Measurements from ENCODE around the gene SECISBP2. TPM values are rescaled to one million over a fixed set of nuclear protein-coding genes. Genes with fewer than 3 reads are reported as not detected.
"Not testable (repeated sequence)": the region's sequence is repeated elsewhere in the genome, so short reads cannot be mapped to it uniquely, and the experiment has no call there.

The SECISBP2 gene
- total RNA-seq, 1 donor from 2014 or later = 51.1 TPM

DNA sequence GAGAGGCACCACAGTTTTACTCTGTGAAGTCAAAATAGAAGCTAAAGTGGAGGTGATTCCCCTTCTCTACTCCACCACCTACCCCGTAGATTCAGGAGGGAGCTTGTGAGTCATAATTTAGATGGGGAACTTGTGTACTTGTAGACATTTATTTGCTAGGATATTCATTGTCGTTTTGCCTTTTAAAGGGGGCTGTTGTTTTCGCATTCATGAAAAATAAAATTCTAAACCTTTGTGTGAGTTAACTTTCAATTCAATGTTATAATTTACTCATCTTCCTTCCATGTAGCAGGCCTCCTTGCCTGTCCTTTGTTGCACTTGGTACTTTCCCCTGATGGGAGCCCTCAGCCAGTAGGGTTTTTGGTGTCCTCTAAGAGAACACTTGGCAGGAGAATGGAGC is 22.0 kb downstream of the SECISBP2 start:
- intact Hi-C loops (cut with DNase I) = no loop called here
- Histone ChIP-seq H3K9me3 (no peaks in the 10 kb centered on the region), H3K4me3 (no peak overlapping the region), H3K27ac (no peak overlapping the region), H3K27me3 (no peaks in the 10 kb centered on the region), H3K4me1 (no peaks in the 10 kb centered on the region), H3K36me3 (peaks cover 0 to 67% of the 10 kb centered on the region in 2 donors)
- no peak for DNase-seq (ENCODE audit: extremely low spot score in 2 of 2)
- TF ChIP-seq POLR2A (IDR thresholded peaks at IDR 0.05) = no peak
- TF ChIP-seq CTCF (IDR thresholded peaks at IDR 0.05) = no peak
- no peak for TF ChIP-seq POLR2AphosphoS5 (IDR thresholded peaks at IDR 0.05; ENCODE audit: insufficient read depth in 1 of 2, low read depth in 1 of 2)

GRCh38 chr9:89342213-89342612 is 23.9 kb downstream of the SECISBP2 start:
- H3K9me3 ChIP-seq = no peaks in the 10 kb centered on the region

DNA sequence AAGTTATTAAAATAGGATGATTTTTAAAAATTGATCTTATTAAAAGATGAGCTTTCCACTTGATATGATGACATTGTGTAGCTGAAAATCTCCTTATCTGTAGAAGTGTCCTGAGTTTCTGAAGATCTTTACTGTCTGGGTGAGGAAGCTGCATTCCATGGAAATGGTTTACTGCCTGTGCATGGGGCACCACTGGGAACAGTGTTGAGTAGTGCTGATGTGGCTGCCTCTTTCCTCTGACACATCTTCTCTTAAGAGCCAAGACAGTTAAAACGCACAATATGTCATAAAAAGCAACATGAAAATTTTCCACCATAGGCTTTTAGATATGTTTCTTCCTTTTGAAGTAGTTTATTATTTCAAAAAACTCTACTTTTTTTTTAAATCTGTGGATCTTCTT is 24.6 kb downstream of the SECISBP2 start:
- no peaks in the 10 kb centered on the region for H3K4me1 ChIP-seq
- intact Hi-C loops (cut with DNase I) = no loop called here
- no peaks in the 10 kb centered on the region for H3K27me3 ChIP-seq
- DNase-seq (ENCODE audit: extremely low spot score in 2 of 2) = no peak
- H3K27ac ChIP-seq = no peak overlapping the region
- no peak for TF ChIP-seq POLR2A (IDR thresholded peaks at IDR 0.05)
- TF ChIP-seq CTCF (IDR thresholded peaks at IDR 0.05) = no peak
- TF ChIP-seq POLR2AphosphoS5 (IDR thresholded peaks at IDR 0.05; ENCODE audit: insufficient read depth in 1 of 2, low read depth in 1 of 2) = no peak
- H3K4me3 ChIP-seq = no peak overlapping the region
- peaks cover 0 to 90% of the 10 kb centered on the region in 2 donors for H3K36me3 ChIP-seq
- no peaks in the 10 kb centered on the region for H3K9me3 ChIP-seq

More at GRCh38 chr9:89342213-89342612, 23.9 kb downstream of the SECISBP2 start:
- TF ChIP-seq POLR2AphosphoS5 (IDR thresholded peaks at IDR 0.05; ENCODE audit: insufficient read depth in 1 of 2, low read depth in 1 of 2) (no peak), POLR2A (IDR thresholded peaks at IDR 0.05) (no peak), CTCF (IDR thresholded peaks at IDR 0.05) (no peak)
- Histone ChIP-seq H3K4me1 (no peaks in the 10 kb centered on the region), H3K4me3 (no peak overlapping the region), H3K27ac (no peak overlapping the region), H3K27me3 (no peaks in the 10 kb centered on the region), H3K36me3 (peaks cover 0 to 83% of the 10 kb centered on the region in 2 donors)
- DNase-seq (ENCODE audit: extremely low spot score in 2 of 2) = no peak
- intact Hi-C loops (cut with DNase I) = no loop called here

- H3K4me3 ChIP-seq; intact Hi-C loops (cut with DNase I); H3K9me3 ChIP-seq; DNase-seq (ENCODE audit: extremely low spot score in 2 of 2); H3K27me3 ChIP-seq; H3K4me1 ChIP-seq; H3K27ac ChIP-seq: not testable (repeated sequence)
- H3K36me3 ChIP-seq = peaks cover 0 to 94% of the 10 kb centered on the region in 2 donors
These were observed 25.5 kb downstream of the SECISBP2 start for GRCh38 chr9:89343812-89344211.

DNA sequence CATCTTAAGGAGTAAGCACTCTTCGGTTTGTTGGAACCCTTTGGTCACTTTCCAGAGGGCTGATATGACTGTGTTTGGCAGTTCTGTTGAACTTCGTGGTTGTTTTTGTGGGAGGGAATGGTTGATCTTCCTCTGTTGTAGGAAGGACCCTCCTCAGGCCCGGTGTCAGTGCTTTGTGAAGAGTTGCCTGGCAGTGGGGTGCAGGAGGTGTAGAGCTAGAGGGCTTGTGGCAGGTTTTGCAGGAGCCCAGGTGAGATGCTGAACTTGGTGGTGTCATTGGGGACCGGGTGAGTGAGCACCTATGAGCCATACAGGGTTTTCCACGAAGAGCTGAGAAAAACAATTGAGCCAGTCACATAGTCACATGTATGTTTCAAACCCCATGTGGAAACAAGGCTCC is 27.2 kb downstream of the SECISBP2 start:
- H3K4me3 ChIP-seq = no peak overlapping the region
- intact Hi-C loops (cut with DNase I) = no loop called here
- no peaks in the 10 kb centered on the region for H3K9me3 ChIP-seq
- H3K36me3 ChIP-seq = peaks cover 0 to 91% of the 10 kb centered on the region in 2 donors
- H3K27me3 ChIP-seq = no peaks in the 10 kb centered on the region
- DNase-seq (ENCODE audit: extremely low spot score in 2 of 2) = no peak
- no peak overlapping the region for H3K27ac ChIP-seq
- H3K4me1 ChIP-seq = no peaks in the 10 kb centered on the region
- TF ChIP-seq CTCF (IDR thresholded peaks at IDR 0.05) (no peak), POLR2A (IDR thresholded peaks at IDR 0.05) (no peak), POLR2AphosphoS5 (IDR thresholded peaks at IDR 0.05; ENCODE audit: insufficient read depth in 1 of 2, low read depth in 1 of 2) (no peak)

DNA sequence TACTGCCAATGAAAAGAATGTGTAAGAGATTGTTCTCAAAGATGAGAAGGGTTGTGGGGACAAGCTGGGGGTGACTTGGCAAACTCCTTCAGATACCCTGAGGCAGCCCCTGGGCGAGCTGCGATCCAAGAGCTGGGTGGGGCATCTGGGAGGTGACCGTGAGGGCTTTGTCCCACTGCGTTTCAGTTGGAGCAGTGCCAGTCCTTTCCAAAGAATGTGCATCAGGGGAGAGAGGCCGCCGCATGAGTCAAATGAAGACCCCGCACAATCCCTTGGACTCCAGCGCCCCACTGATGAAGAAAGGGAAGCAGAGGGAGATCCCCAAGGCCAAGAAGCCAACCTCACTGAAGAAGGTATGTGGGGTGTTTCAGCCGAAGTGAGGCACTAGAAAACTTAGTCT is 28.4 kb downstream of the SECISBP2 start:
- DNase-seq (ENCODE audit: extremely low spot score in 2 of 2) = no peak
- Histone ChIP-seq H3K36me3 (peaks cover 0 to 91% of the 10 kb centered on the region in 2 donors), H3K4me3 (no peak overlapping the region), H3K9me3 (no peaks in the 10 kb centered on the region), H3K27ac (no peak overlapping the region), H3K27me3 (no peaks in the 10 kb centered on the region), H3K4me1 (no peaks in the 10 kb centered on the region)
- TF ChIP-seq POLR2AphosphoS5 (IDR thresholded peaks at IDR 0.05; ENCODE audit: insufficient read depth in 1 of 2, low read depth in 1 of 2) (no peak), CTCF (IDR thresholded peaks at IDR 0.05) (no peak), POLR2A (IDR thresholded peaks at IDR 0.05) (no peak)
- intact Hi-C loops (cut with DNase I) = no loop called here
